SHP77 treated with DMSO at 0.1 percent for 48 hours (cell line): ENCODE measurements around the gene GPR26.
"Not testable (repeated sequence)": the region's sequence is repeated elsewhere in the genome, so short reads cannot be mapped to it uniquely, and the experiment has no call there.

Source experiments
- DNase-seq: peaks from one replicate; lab custom pipeline; 2025; lab: John Stamatoyannopoulos, UW

The GPR26 gene

GRCh38 chr10:123706236-123706635 is 40.1 kb downstream of the GPR26 start:
- DNase-seq, result no peak

GRCh38 chr10:123715546-123715945 is 49.4 kb downstream of the GPR26 start:
- DNase-seq, result no peak

- no peak for DNase-seq
These were observed 51.2 kb downstream of the GPR26 start for GRCh38 chr10:123717336-123717735.

- DNase-seq, result no peak
These were observed 52.4 kb downstream of the GPR26 start for GRCh38 chr10:123718544-123719060.

GRCh38 chr10:123720536-123720935 is 54.4 kb downstream of the GPR26 start:
- no peak for DNase-seq

GRCh38 chr10:123721441-123722049 is 55.4 kb downstream of the GPR26 start:
- DNase-seq, result no peak

- no peak for DNase-seq
These were observed 56.2 kb downstream of the GPR26 start for GRCh38 chr10:123722351-123722750.

- no peak for DNase-seq
These were observed 58.6 kb downstream of the GPR26 start for GRCh38 chr10:123724747-123725146.

GRCh38 chr10:123726381-123726780 is 60.2 kb downstream of the GPR26 start:
- DNase-seq, result no peak

GRCh38 chr10:123726836-123727235 is 60.7 kb downstream of the GPR26 start:
- DNase-seq, result no peak

- no peak for DNase-seq
These were observed 63.4 kb downstream of the GPR26 start for GRCh38 chr10:123729523-123729922.

GRCh38 chr10:123736917-123737316 is 70.8 kb downstream of the GPR26 start:
- DNase-seq, result not testable (repeated sequence)

- DNase-seq, result no peak
These were observed 75.0 kb downstream of the GPR26 start for GRCh38 chr10:123741146-123741545.

- DNase-seq, result no peak
These were observed 75.6 kb downstream of the GPR26 start for GRCh38 chr10:123741711-123742110.

GRCh38 chr10:123742751-123743440 is 76.7 kb downstream of the GPR26 start:
- DNase-seq, result no peak

GRCh38 chr10:123743441-123744223 is 77.5 kb downstream of the GPR26 start:
- no peak for DNase-seq

- no peak for DNase-seq
These were observed 78.0 kb downstream of the GPR26 start for GRCh38 chr10:123744224-123744536.
